GM19193 (cell line): ENCODE results near the gene PGP.

ENCODE experiments used
- POLR2A ChIP-seq: IDR thresholded peaks from 4 replicates; pipeline ENCODE4 v1.6.1; 2011; ENCODE audit not compliant: insufficient read depth, insufficient read length; ENCODE audit errors: extremely low read depth

Gene PGP

GRCh38 chr16:2161911-2162310 is 52.7 kb downstream of the PGP start:
- no peak for TF ChIP-seq POLR2A
